Epithelial cell of proximal tubule (primary cell): ENCODE results near the gene SHC4. TPM values are rescaled to one million over a fixed set of nuclear protein-coding genes. Genes with fewer than 3 reads are reported as not detected.

Experiments
- DNase-seq: peaks from one replicate; pipeline ENCODE4 v3.0.0-alpha.2; 2011; ENCODE audit warnings: low read depth
- H3K4me3 ChIP-seq: 2 replicates; pipeline ENCODE4 v1.5.1; 2011; ENCODE audit warnings: low read depth, mild to moderate bottlenecking, low read length
- CTCF ChIP-seq: conservative IDR thresholded peaks from 2 replicates; pipeline ENCODE4 v1.5.1; 2012; ENCODE audit warnings: low read depth, mild to moderate bottlenecking, low read length
- total RNA-seq: library from RNA; depleted of rRNA; stranded (reverse); fragments of >200 nt; gene quantifications from 2 replicates; pipeline ENCODE4 v1.2.3, GENCODE V29; 2015

The SHC4 gene, protein sequence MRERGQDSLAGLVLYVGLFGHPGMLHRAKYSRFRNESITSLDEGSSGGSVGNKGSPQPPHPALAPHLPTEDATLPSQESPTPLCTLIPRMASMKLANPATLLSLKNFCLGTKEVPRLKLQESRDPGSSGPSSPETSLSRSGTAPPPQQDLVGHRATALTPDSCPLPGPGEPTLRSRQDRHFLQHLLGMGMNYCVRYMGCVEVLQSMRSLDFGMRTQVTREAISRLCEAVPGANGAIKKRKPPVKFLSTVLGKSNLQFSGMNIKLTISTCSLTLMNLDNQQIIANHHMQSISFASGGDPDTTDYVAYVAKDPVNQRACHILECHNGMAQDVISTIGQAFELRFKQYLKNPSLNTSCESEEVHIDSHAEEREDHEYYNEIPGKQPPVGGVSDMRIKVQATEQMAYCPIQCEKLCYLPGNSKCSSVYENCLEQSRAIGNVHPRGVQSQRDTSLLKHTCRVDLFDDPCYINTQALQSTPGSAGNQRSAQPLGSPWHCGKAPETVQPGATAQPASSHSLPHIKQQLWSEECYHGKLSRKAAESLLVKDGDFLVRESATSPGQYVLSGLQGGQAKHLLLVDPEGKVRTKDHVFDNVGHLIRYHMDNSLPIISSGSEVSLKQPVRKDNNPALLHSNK
- total RNA-seq: 2.2 and 9.3 TPM in 2 replicates

DNA sequence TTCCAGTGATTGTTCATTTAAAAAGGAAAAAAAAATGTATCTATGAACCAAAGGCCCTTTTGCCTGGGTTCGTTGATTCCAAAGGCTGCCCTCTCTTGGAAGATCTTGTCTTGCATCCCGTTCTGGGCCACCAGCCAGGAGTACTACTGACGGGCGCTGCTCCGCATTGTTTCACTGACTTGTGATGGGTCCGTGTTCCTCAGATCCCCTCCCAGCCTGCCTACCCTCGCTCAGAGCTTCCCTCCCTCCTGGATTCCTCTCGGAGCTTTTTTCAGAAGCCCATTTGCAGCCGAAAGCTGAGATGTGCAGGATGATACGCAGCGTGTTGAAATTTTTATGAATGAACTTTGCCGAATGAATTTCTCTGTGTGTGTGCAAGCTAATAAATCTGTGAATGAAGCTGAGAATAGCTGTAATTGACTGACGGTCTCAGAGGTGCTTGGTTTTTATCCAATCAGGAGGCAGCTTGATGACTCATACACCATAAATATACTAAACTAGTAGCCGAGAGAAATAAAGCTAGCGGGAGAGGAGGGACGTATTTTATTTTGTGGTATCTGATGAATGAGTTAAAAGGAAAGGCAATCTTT is at the start of gene SHC4:
TSS of gene SHC4 (minus strand) at position 396 of the 590 bp plus-strand sequence. CDS start 904 bp downstream, outside the sequence.
- no peak for DNase-seq
- H3K4me3 ChIP-seq: peak within 1 kb of the TSS; percentile 60
- TF ChIP-seq CTCF: peak; percentile 51

- TF ChIP-seq CTCF: no peak
- H3K4me3 ChIP-seq: no peak overlapping the region
- no peak for DNase-seq
These were observed 35.6 kb upstream of the SHC4 start for GRCh38 chr15:48999314-48999713.

GRCh38 chr15:48996276-48996675 is 32.6 kb upstream of the SHC4 start:
- H3K4me3 ChIP-seq: no peak overlapping the region
- TF ChIP-seq CTCF: no peak
- DNase-seq: no peak

- TF ChIP-seq CTCF: no peak
- no peak overlapping the region for H3K4me3 ChIP-seq
- no peak for DNase-seq
These were observed 29.7 kb upstream of the SHC4 start for GRCh38 chr15:48993380-48993779.

GRCh38 chr15:48992545-48992944 is 28.8 kb upstream of the SHC4 start:
- TF ChIP-seq CTCF: no peak
- no peak overlapping the region for H3K4me3 ChIP-seq
- no peak for DNase-seq

DNA sequence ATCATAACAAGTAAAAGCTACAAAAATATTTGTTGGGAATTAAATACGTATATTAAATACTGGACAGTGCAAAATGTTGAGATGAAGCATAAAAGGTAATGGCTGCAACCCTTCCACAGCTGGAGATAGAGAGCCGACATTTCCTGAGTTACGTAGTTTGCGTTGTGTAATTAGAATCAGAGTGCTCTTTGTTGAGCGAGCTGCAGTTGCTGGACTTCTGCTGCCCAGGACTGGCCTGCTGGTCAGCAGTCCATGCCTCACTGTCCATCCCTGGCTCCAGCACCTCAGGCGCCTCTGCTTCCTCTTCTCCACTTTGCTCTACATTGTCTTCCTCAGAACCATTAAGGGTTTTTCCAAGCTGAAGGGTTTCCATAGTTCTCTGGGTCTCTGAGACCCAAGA is 28.4 kb upstream of the SHC4 start:
- no peak for TF ChIP-seq CTCF
- DNase-seq: no peak
- H3K4me3 ChIP-seq: no peak overlapping the region
